K562 (cell line): ENCODE data around the gene PIK3AP1. TPM values are rescaled to one million over a fixed set of nuclear protein-coding genes. Genes with fewer than 3 reads are reported as not detected.

ENCODE experiments used
- ARID2 ChIP-seq: fragments of 450-650 bp; IDR thresholded peaks from 2 replicates; pipeline ENCODE4 v1.6.1; 2017; ENCODE audit warnings: antibody characterized with exemption, mild to moderate bottlenecking
- CREB3 ChIP-seq: fragments of 450-650 bp; conservative IDR thresholded peaks from 2 replicates; pipeline ENCODE4 v1.6.1; 2016; ENCODE audit warnings: missing genetic modification characterization, low read depth, mild to moderate bottlenecking, missing compliant biosample characterization, moderate library complexity
- ETV1 ChIP-seq: fragments of 450-650 bp; conservative IDR thresholded peaks from 2 replicates; pipeline ENCODE4 v1.6.1; 2016; ENCODE audit warnings: missing genetic modification characterization, control low read depth, low read depth, missing compliant biosample characterization
- FIP1L1 ChIP-seq: fragments of 200-400 bp; formaldehyde crosslinking; IDR thresholded peaks from 2 replicates; pipeline ENCODE4 v1.6.1; 2018; ENCODE audit warnings: mild to moderate bottlenecking, low read depth, low read length; ENCODE audit not compliant: poor library complexity, severe bottlenecking
- FOXA3 ChIP-seq, 2 experiments: fragments of 450-650 bp in 1 of 2; sonication (generic) in 1 of 2; formaldehyde crosslinking; IDR thresholded peaks in 1 of 2; conservative IDR thresholded peaks in 1 of 2; 2 replicates each; pipeline versions ENCODE4 v1.4.0 to v1.8.0; 2020 to 2022; ENCODE audit warnings: mild to moderate bottlenecking in 2 of 2, missing genetic modification reagents in 1 of 2
- GTF2E2 ChIP-seq: fragments of 200-800 bp; sonication (Bioruptor generic); IDR thresholded peaks from 2 replicates; pipeline ENCODE4 v1.6.1; 2016; ENCODE audit warnings: missing genetic modification characterization, missing compliant biosample characterization
- HCFC1 ChIP-seq: IDR thresholded peaks from 2 replicates; pipeline ENCODE4 v1.6.1; 2012; ENCODE audit warnings: low read depth, low read length, improper control_type of control experiment
- NCOR1 ChIP-seq: fragments of 450-650 bp; IDR thresholded peaks from 2 replicates; pipeline ENCODE4 v1.6.1; 2016; ENCODE audit warnings: mild to moderate bottlenecking, moderate library complexity
- PKNOX1 ChIP-seq: fragments of 450-650 bp; IDR thresholded peaks from 2 replicates; pipeline ENCODE4 v1.6.1; 2016
- POLR2A ChIP-seq: fragments of 450-650 bp; conservative IDR thresholded peaks from 2 replicates; pipeline ENCODE4 v1.6.1; 2016
- ZC3H11A ChIP-seq: IDR thresholded peaks from 2 replicates; pipeline ENCODE4 v1.6.1; 2012; ENCODE audit warnings: low read depth, low read length, improper control_type of control experiment
- ZKSCAN1 ChIP-seq: fragments of 150-350 bp; IDR thresholded peaks from 2 replicates; pipeline ENCODE4 v1.6.1; 2016; ENCODE audit warnings: low read depth, low read length
- ZNF175 ChIP-seq: fragments of 200-800 bp; sonication (Bioruptor generic); IDR thresholded peaks from 2 replicates; pipeline ENCODE4 v1.6.1; 2016; ENCODE audit warnings: low read depth, mild to moderate bottlenecking, missing genetic modification characterization, missing compliant biosample characterization
- ZNF76 ChIP-seq: fragments of 250-450 bp; sonication (Bioruptor Pico); IDR thresholded peaks from 2 replicates; pipeline ENCODE4 v1.4.0; 2020; ENCODE audit warnings: mild to moderate bottlenecking, moderate library complexity, borderline replicate concordance
- ZNF830 ChIP-seq: fragments of 250-450 bp; sonication (Bioruptor Pico); IDR thresholded peaks from 2 replicates; pipeline ENCODE4 v1.5.0; 2021; ENCODE audit warnings: mild to moderate bottlenecking
- polyA plus RNA-seq, 8 experiments: library from polyadenylated mRNA; depleted of rRNA in 4 of 8; stranded (reverse) in 5 of 8; unstranded in 3 of 8; fragments of >200 nt; fragmentation: Nextera tagmentation in 2 of 8; fragmentation: Illumina TruSeq in 1 of 8; extraction: Ambion mirVana in 2 of 8; extraction: Trizol in 1 of 8; gene quantifications; 2 replicates each; pipeline versions ENCODE4 v1.2.1 to v1.2.3, GENCODE V29; 2011 to 2014; ENCODE audit warnings: inconsistent platforms in 1 of 8, missing spikeins in 1 of 8
- total RNA-seq, 7 experiments: library from RNA; depleted of rRNA in 6 of 7; stranded (reverse); fragments of >200 nt in 6 of 7; fragmentation: Illumina TruSeq in 2 of 7; extraction: Trizol in 2 of 7; gene quantifications; 2 replicates each; pipeline versions ENCODE4 v1.2.1 to v1.2.3, GENCODE V29; 2011 to 2021; ENCODE audit warnings: low replicate concordance in 1 of 7
- TF ChIP-seq, protein P1 (sequence below): fragments of 250-450 bp; sonication (Bioruptor Pico); IDR thresholded peaks from 2 replicates; pipeline ENCODE4 v1.4.0; 2020; ENCODE audit warnings: mild to moderate bottlenecking
- TF ChIP-seq, protein P2 (sequence below): fragments of 200-800 bp; sonication (Bioruptor generic); IDR thresholded peaks from 2 replicates; pipeline ENCODE4 v1.6.1; 2017; ENCODE audit warnings: missing genetic modification characterization, missing compliant biosample characterization
- TF ChIP-seq, protein P3 (sequence below): fragments of 250-450 bp; sonication (Bioruptor Pico); IDR thresholded peaks from 2 replicates; pipeline ENCODE4 v1.8.0; 2021; ENCODE audit warnings: moderate library complexity, mild to moderate bottlenecking, inconsistent platforms

The PIK3AP1 gene
- total and polyA plus RNA-seq, 9 of the 15 experiments (the other 6 are each of a cell fraction or from before 2014, with no cell fraction given): 0.20 to 2.4 (median 1.4) TPM

DNA sequence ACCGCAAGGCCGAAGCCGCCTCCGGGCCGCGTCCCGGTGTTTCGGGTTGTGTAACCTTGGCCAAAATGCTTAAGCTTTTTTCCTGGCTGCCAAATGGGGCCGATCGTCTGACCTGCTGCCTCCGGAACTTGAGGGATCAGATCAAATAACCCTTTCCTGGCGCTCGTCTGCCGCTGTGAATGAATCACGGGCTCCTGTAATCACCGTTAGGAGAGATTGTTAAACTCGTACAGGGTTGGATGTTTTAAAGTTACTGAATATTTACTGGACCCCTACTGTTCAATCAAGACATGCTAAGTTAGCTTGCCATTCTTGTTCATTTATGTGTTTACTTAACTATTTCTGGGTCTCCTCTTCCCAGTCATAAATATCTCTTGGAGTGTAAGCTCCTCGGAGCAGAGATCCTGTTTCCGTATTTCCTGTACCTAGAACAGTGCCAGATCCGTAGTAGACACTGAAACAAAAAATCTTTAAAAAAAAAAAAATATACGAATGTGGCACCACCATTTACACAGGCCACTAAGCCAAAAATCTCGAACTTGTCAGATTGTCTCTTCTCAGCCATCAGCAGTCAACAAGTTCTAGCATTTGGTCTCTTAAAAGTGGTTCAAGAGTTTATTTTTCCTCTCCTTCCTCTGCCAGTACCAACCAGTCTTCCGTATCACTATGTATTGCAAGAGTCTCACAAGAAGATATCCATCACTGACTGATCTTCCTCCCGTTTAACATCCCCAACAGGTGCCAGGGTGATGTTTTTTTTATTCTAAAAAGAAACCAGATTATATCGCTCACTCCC is 132.9 kb downstream of the PIK3AP1 start (continued):
- TF ChIP-seq GTF2E2 (tag) (0 out of 2 replicates have a peak, but pooled peaks have one; percentile 33), NCOR1 (no peak), ETV1 (peak; percentile 58), ZKSCAN1 (no peak), PKNOX1 (0 out of 2 replicates have a peak, but pooled peaks have one; percentile 4), ZNF830 (CRISPR knock-in tag) (no peak), FIP1L1 (peak; percentile 16), HCFC1 (0 out of 2 replicates have a peak, but pooled peaks have one; percentile 4), ZNF76 (CRISPR knock-in tag) (0 out of 2 replicates have a peak, but pooled peaks have one; percentile 33), POLR2A (peak; percentile 19; the same call in 1 of the 2 replicates), ZC3H11A (no peak), ARID2 (no peak), ZNF175 (no peak), FOXA3 (CRISPR knock-in tag; conservative IDR thresholded peaks at IDR 0.05 in 1 of 2, IDR thresholded peaks at IDR 0.05 in 1 of 2) (no peak), CREB3 (tag) (no peak)
- TF ChIP-seq, protein P1, sequence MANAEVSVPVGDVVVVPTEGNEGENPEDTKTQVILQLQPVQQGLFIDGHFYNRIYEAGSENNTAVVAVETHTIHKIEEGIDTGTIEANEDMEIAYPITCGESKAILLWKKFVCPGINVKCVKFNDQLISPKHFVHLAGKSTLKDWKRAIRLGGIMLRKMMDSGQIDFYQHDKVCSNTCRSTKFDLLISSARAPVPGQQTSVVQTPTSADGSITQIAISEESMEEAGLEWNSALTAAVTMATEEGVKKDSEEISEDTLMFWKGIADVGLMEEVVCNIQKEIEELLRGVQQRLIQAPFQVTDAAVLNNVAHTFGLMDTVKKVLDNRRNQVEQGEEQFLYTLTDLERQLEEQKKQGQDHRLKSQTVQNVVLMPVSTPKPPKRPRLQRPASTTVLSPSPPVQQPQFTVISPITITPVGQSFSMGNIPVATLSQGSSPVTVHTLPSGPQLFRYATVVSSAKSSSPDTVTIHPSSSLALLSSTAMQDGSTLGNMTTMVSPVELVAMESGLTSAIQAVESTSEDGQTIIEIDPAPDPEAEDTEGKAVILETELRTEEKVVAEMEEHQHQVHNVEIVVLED (CRISPR knock-in tag): 0 out of 2 replicates have a peak, but pooled peaks have one; percentile 1
- TF ChIP-seq, protein P2, sequence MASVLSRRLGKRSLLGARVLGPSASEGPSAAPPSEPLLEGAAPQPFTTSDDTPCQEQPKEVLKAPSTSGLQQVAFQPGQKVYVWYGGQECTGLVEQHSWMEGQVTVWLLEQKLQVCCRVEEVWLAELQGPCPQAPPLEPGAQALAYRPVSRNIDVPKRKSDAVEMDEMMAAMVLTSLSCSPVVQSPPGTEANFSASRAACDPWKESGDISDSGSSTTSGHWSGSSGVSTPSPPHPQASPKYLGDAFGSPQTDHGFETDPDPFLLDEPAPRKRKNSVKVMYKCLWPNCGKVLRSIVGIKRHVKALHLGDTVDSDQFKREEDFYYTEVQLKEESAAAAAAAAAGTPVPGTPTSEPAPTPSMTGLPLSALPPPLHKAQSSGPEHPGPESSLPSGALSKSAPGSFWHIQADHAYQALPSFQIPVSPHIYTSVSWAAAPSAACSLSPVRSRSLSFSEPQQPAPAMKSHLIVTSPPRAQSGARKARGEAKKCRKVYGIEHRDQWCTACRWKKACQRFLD (CRISPR knock-in tag): peak; percentile 30; the same call in 1 of the 2 replicates
- TF ChIP-seq, protein P3, sequence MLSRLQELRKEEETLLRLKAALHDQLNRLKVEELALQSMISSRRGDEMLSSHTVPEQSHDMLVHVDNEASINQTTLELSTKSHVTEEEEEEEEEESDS (CRISPR knock-in tag): no peak
